Adrenal gland (tissue), 5 donors: ENCODE measurements around the gene PCED1A.

Source experiments
- POLR2A ChIP-seq, 2 donors: fragments of 450-650 bp; IDR thresholded peaks; one replicate each; pipeline ENCODE4 v1.6.1; 2017; ENCODE audit warnings: antibody characterized with exemption in 2 of 2, mild to moderate bottlenecking in 2 of 2, moderate library complexity in 1 of 2
- TF ChIP-seq, protein P1 (sequence below), 6 experiments: fragments of 450-650 bp in 4 of 6; fragments of 200-600 bp in 2 of 6; sonication (generic) in 1 of 6; IDR thresholded peaks; 1 replicate in 5 of 6; 2 replicates in 1 of 6; pipeline versions ENCODE4 v1.5.1 to v1.8.0; 2016 to 2021; ENCODE audit warnings: antibody characterized with exemption in 6 of 6, mild to moderate bottlenecking in 2 of 6, moderate library complexity in 1 of 6
- donor health status: DM: no; HTN: no; CAD: no.

DNA sequence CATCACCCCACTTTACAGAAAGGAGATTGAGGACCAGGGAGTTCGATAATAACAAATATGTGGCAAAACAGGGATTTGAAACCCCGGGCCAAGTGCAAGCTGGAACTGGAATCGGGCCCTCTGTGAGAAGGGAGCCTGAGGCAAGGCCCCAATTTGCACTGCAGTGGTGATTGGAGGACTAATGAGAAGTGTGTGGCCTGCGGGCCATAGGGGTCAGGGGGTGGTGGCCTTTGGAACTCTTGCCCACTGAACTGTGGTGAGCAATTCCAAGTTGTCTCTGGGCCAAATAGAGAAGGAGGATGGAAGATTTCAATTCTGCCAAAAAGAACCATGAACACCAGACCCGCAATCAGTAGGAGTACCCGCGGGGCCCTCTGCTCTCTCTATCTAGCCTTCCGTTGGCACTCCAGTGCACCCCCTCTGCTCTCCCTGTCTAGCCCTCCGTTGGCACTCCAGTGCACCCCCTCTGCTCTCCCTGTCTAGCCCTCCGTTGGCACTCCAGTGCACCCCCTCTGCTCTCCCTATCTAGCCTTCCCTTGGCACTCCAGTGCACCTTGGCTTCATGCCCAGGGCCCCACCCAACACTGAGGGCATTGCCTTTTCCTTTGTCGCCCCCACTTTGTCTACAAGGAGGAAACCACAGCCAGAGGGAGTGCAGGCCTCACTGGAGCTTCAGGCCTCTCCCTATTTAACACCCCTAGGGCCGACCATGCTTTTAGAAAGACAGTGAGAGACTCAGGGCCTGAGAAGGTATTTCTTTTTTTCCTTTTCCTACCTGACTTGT lies 26.8 kb upstream of the PCED1A start:
- TF ChIP-seq, protein P1, sequence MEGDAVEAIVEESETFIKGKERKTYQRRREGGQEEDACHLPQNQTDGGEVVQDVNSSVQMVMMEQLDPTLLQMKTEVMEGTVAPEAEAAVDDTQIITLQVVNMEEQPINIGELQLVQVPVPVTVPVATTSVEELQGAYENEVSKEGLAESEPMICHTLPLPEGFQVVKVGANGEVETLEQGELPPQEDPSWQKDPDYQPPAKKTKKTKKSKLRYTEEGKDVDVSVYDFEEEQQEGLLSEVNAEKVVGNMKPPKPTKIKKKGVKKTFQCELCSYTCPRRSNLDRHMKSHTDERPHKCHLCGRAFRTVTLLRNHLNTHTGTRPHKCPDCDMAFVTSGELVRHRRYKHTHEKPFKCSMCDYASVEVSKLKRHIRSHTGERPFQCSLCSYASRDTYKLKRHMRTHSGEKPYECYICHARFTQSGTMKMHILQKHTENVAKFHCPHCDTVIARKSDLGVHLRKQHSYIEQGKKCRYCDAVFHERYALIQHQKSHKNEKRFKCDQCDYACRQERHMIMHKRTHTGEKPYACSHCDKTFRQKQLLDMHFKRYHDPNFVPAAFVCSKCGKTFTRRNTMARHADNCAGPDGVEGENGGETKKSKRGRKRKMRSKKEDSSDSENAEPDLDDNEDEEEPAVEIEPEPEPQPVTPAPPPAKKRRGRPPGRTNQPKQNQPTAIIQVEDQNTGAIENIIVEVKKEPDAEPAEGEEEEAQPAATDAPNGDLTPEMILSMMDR (IDR thresholded peaks at IDR 0.05), result no peak
- no peak for TF ChIP-seq POLR2A (IDR thresholded peaks at IDR 0.05)
